WERI-Rb-1 (cell line): Measurements from ENCODE around the gene GPR39.

Source experiments
- DNase-seq: peaks from one replicate; pipeline ENCODE4 v3.0.0-alpha.2; 2020
- H3K27ac ChIP-seq: fragments of 250-450 bp; sonication (Bioruptor Pico); 2 replicates; pipeline ENCODE4 v1.5.1; 2020; ENCODE audit warnings: mild to moderate bottlenecking, moderate library complexity
- H3K27me3 ChIP-seq: fragments of 250-450 bp; sonication (Bioruptor Pico); 2 replicates; pipeline ENCODE4 v1.5.1; 2021; ENCODE audit warnings: mild to moderate bottlenecking, low read depth, moderate library complexity; ENCODE audit not compliant: insufficient read depth, severe bottlenecking
- H3K36me3 ChIP-seq: fragments of 250-450 bp; sonication (Bioruptor Pico); 2 replicates; pipeline ENCODE4 v1.5.1; 2020; ENCODE audit warnings: mild to moderate bottlenecking, moderate library complexity
- H3K4me3 ChIP-seq: 2 replicates; pipeline ENCODE4 v1.5.1; 2011; ENCODE audit warnings: low read depth, mild to moderate bottlenecking, control low read depth, low read length
- H3K9me3 ChIP-seq: fragments of 250-450 bp; sonication (Bioruptor Pico); 2 replicates; pipeline ENCODE4 v1.5.1; 2021; ENCODE audit warnings: mild to moderate bottlenecking, moderate library complexity; ENCODE audit not compliant: severe bottlenecking
- TF ChIP-seq, protein P1 (sequence below): IDR thresholded peaks from 2 replicates; pipeline ENCODE4 v1.5.1; 2011; ENCODE audit warnings: low read depth, mild to moderate bottlenecking, control low read depth, inconsistent platforms, low read length

Gene GPR39

DNA sequence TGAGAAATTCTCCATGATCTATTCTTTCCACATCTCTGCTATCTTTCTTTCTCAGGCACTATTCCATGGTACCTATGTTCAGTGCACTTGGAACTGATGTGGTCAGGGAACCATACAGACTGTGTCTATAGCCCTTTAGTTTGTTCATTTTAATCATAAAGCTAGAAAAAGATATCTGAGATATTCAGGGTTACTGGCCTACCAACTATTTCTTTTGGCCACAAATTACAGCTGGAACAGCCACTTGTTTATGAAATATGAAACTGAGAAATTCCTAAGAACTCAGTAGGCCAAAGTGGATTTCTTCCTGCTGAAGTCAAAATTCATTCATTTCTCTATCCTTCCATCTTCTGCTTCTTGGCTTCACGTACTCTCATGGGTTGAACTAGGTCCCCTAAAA lies 276.2 kb downstream of the GPR39 start:
- Histone ChIP-seq H3K4me3 (no peak overlapping the region), H3K27ac (no peak overlapping the region), H3K9me3 (no peaks in the 10 kb centered on the region), H3K36me3 (no peaks in the 10 kb centered on the region), H3K27me3 (no peaks in the 10 kb centered on the region)
- no peak for DNase-seq
- TF ChIP-seq, protein P1, sequence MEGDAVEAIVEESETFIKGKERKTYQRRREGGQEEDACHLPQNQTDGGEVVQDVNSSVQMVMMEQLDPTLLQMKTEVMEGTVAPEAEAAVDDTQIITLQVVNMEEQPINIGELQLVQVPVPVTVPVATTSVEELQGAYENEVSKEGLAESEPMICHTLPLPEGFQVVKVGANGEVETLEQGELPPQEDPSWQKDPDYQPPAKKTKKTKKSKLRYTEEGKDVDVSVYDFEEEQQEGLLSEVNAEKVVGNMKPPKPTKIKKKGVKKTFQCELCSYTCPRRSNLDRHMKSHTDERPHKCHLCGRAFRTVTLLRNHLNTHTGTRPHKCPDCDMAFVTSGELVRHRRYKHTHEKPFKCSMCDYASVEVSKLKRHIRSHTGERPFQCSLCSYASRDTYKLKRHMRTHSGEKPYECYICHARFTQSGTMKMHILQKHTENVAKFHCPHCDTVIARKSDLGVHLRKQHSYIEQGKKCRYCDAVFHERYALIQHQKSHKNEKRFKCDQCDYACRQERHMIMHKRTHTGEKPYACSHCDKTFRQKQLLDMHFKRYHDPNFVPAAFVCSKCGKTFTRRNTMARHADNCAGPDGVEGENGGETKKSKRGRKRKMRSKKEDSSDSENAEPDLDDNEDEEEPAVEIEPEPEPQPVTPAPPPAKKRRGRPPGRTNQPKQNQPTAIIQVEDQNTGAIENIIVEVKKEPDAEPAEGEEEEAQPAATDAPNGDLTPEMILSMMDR: no peak
